Measurements from ENCODE around the gene PIGV. TPM values are rescaled to one million over a fixed set of nuclear protein-coding genes. Genes with fewer than 3 reads are reported as not detected.

Gene PIGV
- total RNA-seq, 2 experiments from 2014 or later = 8.6 to 9.7 TPM

DNA sequence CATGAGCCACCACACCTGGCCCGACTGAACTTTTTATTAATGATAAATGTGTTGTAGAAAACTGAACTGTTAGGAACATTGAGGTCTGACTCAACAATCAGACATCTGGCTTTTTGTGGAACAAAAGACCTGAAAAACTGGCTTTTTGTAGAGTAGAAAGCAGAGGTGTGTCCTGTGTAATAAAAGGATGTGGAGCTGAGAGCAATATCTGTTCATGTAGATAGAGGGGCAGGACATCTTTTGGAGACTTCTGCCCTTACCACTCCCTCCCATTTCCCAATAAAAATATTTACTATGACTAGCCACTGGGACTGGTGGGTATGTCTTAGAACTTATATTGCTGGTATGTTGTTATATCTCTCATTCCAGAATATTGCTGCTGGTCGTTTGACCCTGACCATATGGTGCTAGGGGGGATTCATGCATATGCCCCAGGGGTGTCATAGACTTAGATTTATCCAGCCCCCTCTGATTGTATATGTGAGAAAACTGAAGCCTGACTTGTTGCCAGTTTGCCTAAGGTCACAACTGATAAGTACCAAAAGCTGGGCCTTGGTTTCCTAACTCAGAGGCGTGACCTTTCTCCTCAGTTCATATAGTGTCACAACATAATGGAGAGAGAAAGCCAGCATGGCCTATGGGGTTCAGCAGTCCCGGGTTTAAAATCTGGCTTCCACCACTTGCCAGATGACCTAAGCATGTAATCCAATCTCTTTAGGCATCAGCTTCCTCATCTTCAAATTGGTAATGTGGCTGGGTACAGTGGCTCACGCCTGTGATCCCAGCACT lies 33.5 kb upstream of the PIGV start:
- H3K4me3 Mint-ChIP-seq = no peak overlapping the region
- no peak for DNase-seq
- H3K4me1 Mint-ChIP-seq = peaks cover 32% of the 10 kb centered on the region
- H3K36me3 Mint-ChIP-seq = peaks cover 49% of the 10 kb centered on the region
- no peaks in the 10 kb centered on the region for H3K9me3 Mint-ChIP-seq (ENCODE audit: low read depth)
- no peak overlapping the region for H3K27ac Mint-ChIP-seq
- no peaks in the 10 kb centered on the region for H3K27me3 Mint-ChIP-seq
- no peak for ATAC-seq
- CTCF ChIA-PET = interaction anchor here (2.7 kb wide), 1 partner anchor 10 kb away, joined by 7 read pairs; no protein-coding TSS in a partner anchor

DNA sequence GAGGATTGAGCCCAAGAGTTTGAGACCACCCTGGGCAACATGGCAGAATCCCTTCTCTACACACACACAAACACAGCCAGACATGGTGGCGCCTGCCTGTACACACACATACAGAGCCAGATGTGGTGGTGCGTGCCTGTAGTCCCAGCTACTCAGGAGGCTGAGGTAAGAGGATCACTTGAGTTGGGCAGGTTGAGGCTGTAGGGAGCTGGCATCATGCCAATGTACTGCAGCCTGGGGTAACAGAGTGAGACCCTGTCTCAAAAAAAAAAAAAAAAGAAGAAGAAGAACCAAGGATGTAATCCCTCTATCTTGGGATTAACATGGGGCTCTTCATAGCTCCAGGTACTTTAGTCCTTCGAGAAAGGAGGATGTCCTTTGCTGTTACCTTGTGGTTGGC lies 29.4 kb upstream of the PIGV start:
- Mint-ChIP-seq H3K4me3 (no peak overlapping the region), H3K27ac (no peak overlapping the region), H3K36me3 (peaks cover 51% of the 10 kb centered on the region), H3K9me3 (ENCODE audit: low read depth) (no peaks in the 10 kb centered on the region), H3K27me3 (no peaks in the 10 kb centered on the region), H3K4me1 (peaks cover 10% of the 10 kb centered on the region)
- ATAC-seq (no peak), DNase-seq (no peak)
- CTCF ChIA-PET = interaction anchor here (0.7 to 3.1 kb wide), 5 partner anchors 12 to 449 kb away, joined by 3 to 6 read pairs (median 3); no protein-coding TSS in a partner anchor

- no peaks in the 10 kb centered on the region for H3K27me3 Mint-ChIP-seq
- no peak for ATAC-seq
- no peaks in the 10 kb centered on the region for H3K9me3 Mint-ChIP-seq (ENCODE audit: low read depth)
- no peak for DNase-seq
- H3K27ac Mint-ChIP-seq = peak overlapping the region; percentile 15
- peaks cover 56% of the 10 kb centered on the region for H3K36me3 Mint-ChIP-seq
- CTCF ChIA-PET = interaction anchor here (1.1 to 3.1 kb wide), 3 partner anchors 29 to 82 kb away, joined by 3 to 6 read pairs (median 3); no protein-coding TSS in a partner anchor
- peaks cover 10% of the 10 kb centered on the region for H3K4me1 Mint-ChIP-seq
- no peak overlapping the region for H3K4me3 Mint-ChIP-seq
Observed at GRCh38 chr1:26759531-26759930, 28.2 kb upstream of the PIGV start.

GRCh38 chr1:26761217-26761616 lies 26.5 kb upstream of the PIGV start:
- no peaks in the 10 kb centered on the region for H3K9me3 Mint-ChIP-seq (ENCODE audit: low read depth)
- DNase-seq (no peak), ATAC-seq (no peak)
- H3K27me3 Mint-ChIP-seq = no peaks in the 10 kb centered on the region
- CTCF ChIA-PET = interaction anchor here (1.0 kb wide), 1 partner anchor 68 kb away, joined by 3 read pairs; no protein-coding TSS in a partner anchor
- H3K4me1 Mint-ChIP-seq = peaks cover 4% of the 10 kb centered on the region
- H3K4me3 Mint-ChIP-seq = no peak overlapping the region
- no peak overlapping the region for H3K27ac Mint-ChIP-seq
- peaks cover 56% of the 10 kb centered on the region for H3K36me3 Mint-ChIP-seq

DNA sequence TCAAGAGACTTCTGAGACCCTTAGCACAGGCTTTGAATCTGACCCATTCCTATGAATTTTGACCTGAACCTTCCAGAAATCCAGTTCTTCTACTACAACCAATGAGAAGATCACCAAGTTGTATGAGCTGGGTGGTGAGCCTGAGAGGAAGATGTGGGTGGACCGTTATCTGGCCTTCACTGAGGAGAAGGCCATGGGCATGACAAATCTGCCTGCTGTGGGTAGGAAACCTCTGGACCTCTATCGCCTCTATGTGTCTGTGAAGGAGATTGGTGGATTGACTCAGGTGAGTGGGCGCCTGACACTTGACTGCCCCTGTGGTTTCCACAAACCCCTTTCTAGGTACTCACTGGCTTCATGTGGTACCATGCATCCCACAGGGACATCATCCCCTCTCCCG lies 20.0 kb upstream of the PIGV start:
- H3K27me3 Mint-ChIP-seq = no peaks in the 10 kb centered on the region
- no peaks in the 10 kb centered on the region for H3K9me3 Mint-ChIP-seq (ENCODE audit: low read depth)
- H3K4me1 Mint-ChIP-seq = peaks cover 22% of the 10 kb centered on the region
- CTCF ChIA-PET = interaction anchor here (1.4 to 1.5 kb wide), 2 partner anchors 21 to 26 kb away, joined by 3 read pairs; no protein-coding TSS in a partner anchor
- peaks cover 72% of the 10 kb centered on the region for H3K36me3 Mint-ChIP-seq
- peak overlapping the region; percentile 21 for H3K27ac Mint-ChIP-seq
- no peak overlapping the region for H3K4me3 Mint-ChIP-seq
- ATAC-seq (no peak), DNase-seq (no peak)

- Mint-ChIP-seq H3K4me1 (peaks cover 22% of the 10 kb centered on the region), H3K4me3 (no peak overlapping the region), H3K27ac (no peak overlapping the region), H3K27me3 (no peaks in the 10 kb centered on the region), H3K9me3 (ENCODE audit: low read depth) (no peaks in the 10 kb centered on the region), H3K36me3 (peaks cover 71% of the 10 kb centered on the region)
- CTCF ChIA-PET = no interaction called here
- ATAC-seq = no peak
- DNase-seq = no peak
Observed at GRCh38 chr1:26768755-26769154, 19.0 kb upstream of the PIGV start.

- H3K36me3 Mint-ChIP-seq = peaks cover 79% of the 10 kb centered on the region
- no peak for DNase-seq
- H3K27me3 Mint-ChIP-seq = no peaks in the 10 kb centered on the region
- CTCF ChIA-PET = interaction anchor here (0.7 kb wide), 1 partner anchor 18 kb away, joined by 3 read pairs; no protein-coding TSS in a partner anchor
- H3K4me1 Mint-ChIP-seq = peaks cover 20% of the 10 kb centered on the region
- ATAC-seq = no peak
- no peak overlapping the region for H3K4me3 Mint-ChIP-seq
- H3K27ac Mint-ChIP-seq = peak overlapping the region; percentile 2
- no peaks in the 10 kb centered on the region for H3K9me3 Mint-ChIP-seq (ENCODE audit: low read depth)
Observed at GRCh38 chr1:26771285-26771642, 16.5 kb upstream of the PIGV start.

DNA sequence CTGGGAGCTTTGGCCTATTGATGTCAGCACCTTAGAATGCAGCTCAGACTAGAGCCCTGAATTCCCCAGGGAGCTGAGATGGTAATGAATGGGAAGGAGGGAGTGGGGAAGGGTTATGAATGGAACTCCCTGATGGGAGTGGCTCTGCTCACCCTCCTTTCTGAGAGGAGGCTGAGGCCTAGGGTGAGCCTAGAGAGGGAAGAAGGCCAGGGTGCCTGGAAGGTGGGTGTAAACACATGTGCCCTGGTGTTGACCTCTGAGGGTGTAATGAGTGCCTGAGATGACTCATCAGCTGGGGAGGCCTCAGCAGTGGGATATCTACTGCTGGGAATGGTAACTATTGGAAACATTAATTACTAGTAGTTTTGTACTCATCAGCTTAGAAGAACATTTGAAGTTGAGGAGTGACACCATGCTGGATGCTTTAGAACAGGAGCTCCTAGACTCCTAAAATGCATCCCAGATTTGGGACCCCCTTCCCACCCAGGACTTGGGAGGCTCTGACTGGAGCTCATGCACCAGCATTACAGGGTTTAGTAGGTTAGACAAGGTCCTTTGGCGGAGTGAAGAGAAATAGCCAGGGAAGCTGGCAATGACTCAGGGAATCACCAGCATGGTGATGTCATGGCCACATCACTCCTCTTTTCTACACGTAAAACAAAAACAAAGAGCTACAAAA lies 16.0 kb upstream of the PIGV start:
- DNase-seq (no peak), ATAC-seq (peak; percentile 33)
- H3K4me3 Mint-ChIP-seq = no peak overlapping the region
- H3K9me3 Mint-ChIP-seq (ENCODE audit: low read depth) = no peaks in the 10 kb centered on the region
- H3K36me3 Mint-ChIP-seq = peaks cover 80% of the 10 kb centered on the region
- no peaks in the 10 kb centered on the region for H3K27me3 Mint-ChIP-seq
- H3K4me1 Mint-ChIP-seq = peaks cover 20% of the 10 kb centered on the region
- CTCF ChIA-PET = interaction anchor here (0.9 kb wide), 1 partner anchor 19 kb away, joined by 3 read pairs; no protein-coding TSS in a partner anchor
- peak overlapping the region; percentile 2 for H3K27ac Mint-ChIP-seq

DNA sequence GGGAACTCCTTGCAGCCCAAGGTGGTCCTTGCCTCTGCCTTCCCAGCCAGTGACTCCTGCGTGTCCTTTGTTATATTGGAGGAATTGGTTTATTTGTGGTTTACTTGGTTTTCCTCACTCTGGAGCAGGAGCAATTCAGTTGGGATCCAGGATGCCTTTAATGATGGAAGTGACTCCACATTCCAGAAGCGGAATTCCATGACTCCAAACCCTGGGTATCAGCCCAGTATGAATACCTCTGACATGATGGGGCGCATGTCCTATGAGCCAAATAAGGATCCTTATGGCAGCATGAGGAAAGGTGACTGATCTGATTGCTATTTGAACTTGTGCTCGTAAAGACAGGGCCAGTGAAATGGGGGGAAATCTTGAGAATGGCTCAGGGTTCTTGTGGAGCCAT lies 15.1 kb upstream of the PIGV start:
- DNase-seq (no peak), ATAC-seq (no peak)
- no peaks in the 10 kb centered on the region for H3K9me3 Mint-ChIP-seq (ENCODE audit: low read depth)
- peaks cover 75% of the 10 kb centered on the region for H3K36me3 Mint-ChIP-seq
- H3K27ac Mint-ChIP-seq = no peak overlapping the region
- peaks cover 15% of the 10 kb centered on the region for H3K4me1 Mint-ChIP-seq
- CTCF ChIA-PET = interaction anchor here (0.9 kb wide), 1 partner anchor 18 kb away, joined by 3 read pairs; no protein-coding TSS in a partner anchor
- H3K4me3 Mint-ChIP-seq = no peak overlapping the region
- no peaks in the 10 kb centered on the region for H3K27me3 Mint-ChIP-seq

DNA sequence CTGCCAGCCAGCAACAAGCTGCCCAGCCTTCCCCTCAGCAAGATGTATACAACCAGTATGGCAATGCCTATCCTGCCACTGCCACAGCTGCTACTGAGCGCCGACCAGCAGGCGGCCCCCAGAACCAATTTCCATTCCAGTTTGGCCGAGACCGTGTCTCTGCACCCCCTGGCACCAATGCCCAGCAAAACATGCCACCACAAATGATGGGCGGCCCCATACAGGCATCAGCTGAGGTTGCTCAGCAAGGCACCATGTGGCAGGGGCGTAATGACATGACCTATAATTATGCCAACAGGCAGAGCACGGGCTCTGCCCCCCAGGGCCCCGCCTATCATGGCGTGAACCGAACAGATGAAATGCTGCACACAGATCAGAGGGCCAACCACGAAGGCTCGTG lies 13.3 kb upstream of the PIGV start:
- H3K27me3 Mint-ChIP-seq = no peaks in the 10 kb centered on the region
- ATAC-seq (no peak), DNase-seq (no peak)
- H3K9me3 Mint-ChIP-seq (ENCODE audit: low read depth) = no peaks in the 10 kb centered on the region
- no peak overlapping the region for H3K27ac Mint-ChIP-seq
- peaks cover 13% of the 10 kb centered on the region for H3K4me1 Mint-ChIP-seq
- peaks cover 74% of the 10 kb centered on the region for H3K36me3 Mint-ChIP-seq
- CTCF ChIA-PET = interaction anchor here (0.9 kb wide), 1 partner anchor 103 kb away, joined by 3 read pairs; no protein-coding TSS in a partner anchor
- no peak overlapping the region for H3K4me3 Mint-ChIP-seq

GRCh38 chr1:26775666-26776065 lies 12.1 kb upstream of the PIGV start:
- no peaks in the 10 kb centered on the region for H3K9me3 Mint-ChIP-seq (ENCODE audit: low read depth)
- no peak for DNase-seq
- CTCF ChIA-PET = no interaction called here
- H3K4me1 Mint-ChIP-seq = peaks cover 10% of the 10 kb centered on the region
- no peak overlapping the region for H3K4me3 Mint-ChIP-seq
- no peak overlapping the region for H3K27ac Mint-ChIP-seq
- H3K36me3 Mint-ChIP-seq = peaks cover 73% of the 10 kb centered on the region
- H3K27me3 Mint-ChIP-seq = no peaks in the 10 kb centered on the region
- no peak for ATAC-seq

- H3K4me3 Mint-ChIP-seq = no peak overlapping the region
- peaks cover 61% of the 10 kb centered on the region for H3K36me3 Mint-ChIP-seq
- no peaks in the 10 kb centered on the region for H3K9me3 Mint-ChIP-seq (ENCODE audit: low read depth)
- CTCF ChIA-PET = interaction anchor here (0.8 to 2.1 kb wide), 4 partner anchors 10 to 120 kb away, joined by 3 to 7 read pairs (median 4); no protein-coding TSS in a partner anchor
- DNase-seq (no peak), ATAC-seq (no peak)
- H3K4me1 Mint-ChIP-seq = no peaks in the 10 kb centered on the region
- peak overlapping the region; percentile 5 for H3K27ac Mint-ChIP-seq
- H3K27me3 Mint-ChIP-seq = no peaks in the 10 kb centered on the region
Observed at GRCh38 chr1:26779098-26779668, 8.6 kb upstream of the PIGV start.

GRCh38 chr1:26780344-26780957 lies 7.3 kb upstream of the PIGV start:
- DNase-seq (no peak), ATAC-seq (no peak)
- Mint-ChIP-seq H3K27me3 (peaks cover 2% of the 10 kb centered on the region), H3K4me3 (no peak overlapping the region), H3K36me3 (peaks cover 51% of the 10 kb centered on the region), H3K9me3 (ENCODE audit: low read depth) (no peaks in the 10 kb centered on the region), H3K4me1 (peaks cover 10% of the 10 kb centered on the region), H3K27ac (no peak overlapping the region)
- CTCF ChIA-PET = interaction anchor here (0.7 to 1.3 kb wide), 3 partner anchors 16 to 253 kb away, joined by 3 to 4 read pairs (median 3); no protein-coding TSS in a partner anchor

Data from activated CD8-positive, alpha-beta memory T cell treated with anti-CD3 and anti-CD28 coated beads, Interleukin-2, amount 10 ng/mL, durations not matched to agents 7 days and 5 days (primary cell).